HEK293 (cell line): Measurements from ENCODE around the gene MYCN.

Experiments used
- CTCF ChIA-PET: fragments of 350-600 bp; formaldehyde crosslinking; extraction: SDS; loops from one replicate; lab custom pipeline; 2021; ENCODE audit warnings: antibody characterized with exemption; lab: Yijun Ruan, JAX
- POLR2A ChIA-PET: fragments of 300-600 bp; formaldehyde crosslinking; extraction: SDS; loops from one replicate; lab custom pipeline; 2020; ENCODE audit warnings: antibody characterized with exemption, inconsistent platforms; lab: Yijun Ruan, JAX
- H3K27ac ChIP-seq: fragments of 200-500 bp; sonication (Bioruptor generic); 2 replicates; pipeline ENCODE4 v1.5.1; 2014; ENCODE audit warnings: low read depth, low read length, control low read depth, inconsistent platforms; ENCODE audit errors: extremely low read depth
- H3K36me3 ChIP-seq, 2 experiments: fragments of 200-500 bp in 1 of 2; sonication (Bioruptor generic) in 1 of 2; 1 replicate in 1 of 2; 2 replicates in 1 of 2; pipeline ENCODE4 v1.5.1; 2014 to 2017; ENCODE audit warnings: inconsistent platforms in 2 of 2, low read length in 2 of 2; ENCODE audit not compliant: control insufficient read depth in 2 of 2, insufficient read depth in 1 of 2
- H3K4me1 ChIP-seq: fragments of 200-500 bp; sonication (Bioruptor generic); 2 replicates; pipeline ENCODE4 v1.5.1; 2014; ENCODE audit warnings: mild to moderate bottlenecking, low read length, inconsistent platforms; ENCODE audit not compliant: control insufficient read depth, insufficient read depth
- H3K4me3 ChIP-seq: 2 replicates; pipeline ENCODE4 v1.5.1; 2011; ENCODE audit warnings: low read depth, mild to moderate bottlenecking, control low read depth, low read length, moderate library complexity
- H3K9me3 ChIP-seq: fragments of 200-500 bp; sonication (Bioruptor generic); 2 replicates; pipeline ENCODE4 v1.5.1; 2014; ENCODE audit warnings: low read depth, low read length, inconsistent platforms; ENCODE audit not compliant: control insufficient read depth, insufficient read depth
- ZBTB20 ChIP-seq: fragments of 450-650 bp; formaldehyde crosslinking; IDR thresholded peaks from 2 replicates; pipeline ENCODE4 v1.5.1; 2016; ENCODE audit warnings: missing biosample characterization, missing genetic modification characterization
- ZFHX2 ChIP-seq: fragments of 450-650 bp; formaldehyde crosslinking; conservative IDR thresholded peaks from 2 replicates; pipeline ENCODE4 v1.5.1; 2016; ENCODE audit warnings: missing biosample characterization, missing genetic modification characterization
- ZNF155 ChIP-seq: fragments of 450-650 bp; formaldehyde crosslinking; IDR thresholded peaks from 2 replicates; pipeline ENCODE4 v1.5.1; 2016; ENCODE audit warnings: missing biosample characterization, missing genetic modification characterization
- ZNF157 ChIP-seq: fragments of 450-650 bp; formaldehyde crosslinking; IDR thresholded peaks from 2 replicates; pipeline ENCODE4 v1.5.1; 2016; ENCODE audit warnings: missing biosample characterization, missing genetic modification characterization
- ZNF214 ChIP-seq: fragments of 450-650 bp; formaldehyde crosslinking; IDR thresholded peaks from 2 replicates; pipeline ENCODE4 v1.5.1; 2017; ENCODE audit warnings: missing biosample characterization, mild to moderate bottlenecking, missing genetic modification characterization, borderline replicate concordance
- ZNF221 ChIP-seq: fragments of 450-650 bp; formaldehyde crosslinking; IDR thresholded peaks from 2 replicates; pipeline ENCODE4 v1.5.1; 2017; ENCODE audit warnings: missing biosample characterization, missing genetic modification characterization, borderline replicate concordance
- ZNF302 ChIP-seq: fragments of 450-650 bp; formaldehyde crosslinking; IDR thresholded peaks from 2 replicates; pipeline ENCODE4 v1.5.1; 2016; ENCODE audit warnings: missing biosample characterization, missing genetic modification characterization, low read depth
- ZNF335 ChIP-seq: fragments of 450-650 bp; formaldehyde crosslinking; conservative IDR thresholded peaks from 2 replicates; pipeline ENCODE4 v1.5.1; 2016; ENCODE audit warnings: missing biosample characterization, missing genetic modification characterization
- ZNF394 ChIP-seq: fragments of 450-650 bp; formaldehyde crosslinking; IDR thresholded peaks from 2 replicates; pipeline ENCODE4 v1.5.1; 2016; ENCODE audit warnings: missing biosample characterization, missing genetic modification characterization, mild to moderate bottlenecking, moderate library complexity, borderline replicate concordance
- ZNF558 ChIP-seq: fragments of 450-650 bp; formaldehyde crosslinking; IDR thresholded peaks from 2 replicates; pipeline ENCODE4 v1.5.1; 2016; ENCODE audit warnings: missing biosample characterization, missing genetic modification characterization
- ZNF658 ChIP-seq: fragments of 450-650 bp; formaldehyde crosslinking; IDR thresholded peaks from 2 replicates; pipeline ENCODE4; 2016; ENCODE audit warnings: missing biosample characterization, missing genetic modification characterization
- ZNF707 ChIP-seq: fragments of 450-650 bp; formaldehyde crosslinking; IDR thresholded peaks from 2 replicates; pipeline ENCODE4 v1.5.1; 2016; ENCODE audit warnings: missing biosample characterization, missing genetic modification characterization
- ZNF76 ChIP-seq: fragments of 450-650 bp; formaldehyde crosslinking; IDR thresholded peaks from 2 replicates; pipeline ENCODE4; 2016; ENCODE audit warnings: low read depth, missing biosample characterization, missing genetic modification characterization, borderline replicate concordance
- TF ChIP-seq, protein P1 (sequence below): fragments of 450-650 bp; formaldehyde crosslinking; IDR thresholded peaks from 2 replicates; pipeline ENCODE4 v1.5.1; 2016; ENCODE audit warnings: missing biosample characterization, missing genetic modification characterization
- TF ChIP-seq, protein P2 (sequence below): fragments of 450-650 bp; IDR thresholded peaks from 2 replicates; pipeline ENCODE4 v1.5.1; 2018; ENCODE audit warnings: missing biosample characterization, mild to moderate bottlenecking, missing genetic modification characterization
- TF ChIP-seq, protein P3 (sequence below): fragments of 450-650 bp; formaldehyde crosslinking; IDR thresholded peaks from 2 replicates; pipeline ENCODE4 v1.5.1; 2017; ENCODE audit warnings: missing biosample characterization, mild to moderate bottlenecking, missing genetic modification characterization, moderate library complexity
- TF ChIP-seq, protein P4 (sequence below): fragments of 450-650 bp; formaldehyde crosslinking; IDR thresholded peaks from 2 replicates; pipeline ENCODE4 v1.5.1; 2016; ENCODE audit warnings: missing biosample characterization, missing genetic modification characterization
- TF ChIP-seq, protein P5 (sequence below): fragments of 450-650 bp; formaldehyde crosslinking; IDR thresholded peaks from 2 replicates; pipeline ENCODE4 v1.5.1; 2016; ENCODE audit warnings: missing biosample characterization, missing genetic modification characterization
- TF ChIP-seq, protein P6 (sequence below): fragments of 450-650 bp; formaldehyde crosslinking; IDR thresholded peaks from 2 replicates; pipeline ENCODE4 v1.5.1; 2016; ENCODE audit warnings: missing biosample characterization, missing genetic modification characterization
- TF ChIP-seq, protein P7 (sequence below): fragments of 450-650 bp; formaldehyde crosslinking; IDR thresholded peaks from 2 replicates; pipeline ENCODE4 v1.5.1; 2016; ENCODE audit warnings: missing biosample characterization, missing genetic modification characterization

MYCN gene

DNA sequence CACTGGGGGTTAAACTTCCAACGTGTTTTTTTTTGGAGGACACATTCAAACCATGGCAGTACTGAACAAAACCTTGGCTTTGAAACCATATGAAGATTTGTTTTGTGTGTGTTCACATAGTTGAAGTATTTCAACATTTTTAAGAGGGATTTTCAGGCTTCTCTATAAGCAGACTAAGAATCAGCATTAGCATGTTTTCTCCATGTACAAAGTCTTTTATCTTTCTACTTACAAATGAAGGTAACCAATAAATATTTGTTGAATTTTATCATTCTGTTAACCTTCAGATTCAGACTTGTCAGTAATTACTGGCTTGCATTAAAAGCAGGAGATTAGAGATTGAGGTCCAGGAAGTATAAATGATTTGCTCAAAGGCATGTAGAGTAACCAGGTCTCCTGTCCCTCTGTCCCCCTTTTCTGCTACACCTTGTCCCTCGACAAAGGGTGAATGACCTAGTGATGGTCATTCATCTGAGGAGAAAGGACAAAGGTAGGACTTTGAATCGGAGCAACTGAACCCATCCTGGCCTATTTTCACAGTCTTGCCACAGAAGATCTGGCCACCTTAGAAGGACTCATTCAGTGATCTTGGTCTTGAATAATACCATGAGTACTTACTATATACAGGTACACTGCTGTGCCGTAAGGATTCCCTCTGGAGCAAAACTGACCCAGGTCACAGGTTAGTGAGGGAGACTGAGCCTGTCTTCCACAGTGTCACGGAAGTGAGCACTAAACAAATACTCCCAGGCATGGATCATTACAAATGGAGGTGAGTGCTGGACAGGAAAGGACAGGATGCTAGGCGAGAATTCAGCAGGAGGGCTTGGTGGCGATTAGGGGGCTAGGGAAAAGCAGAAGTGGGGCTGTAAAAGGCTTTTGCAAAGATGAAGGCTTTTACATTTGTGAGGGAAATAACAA is 2.2 kb upstream of the MYCN start (continued):
- TF ChIP-seq, protein P1, sequence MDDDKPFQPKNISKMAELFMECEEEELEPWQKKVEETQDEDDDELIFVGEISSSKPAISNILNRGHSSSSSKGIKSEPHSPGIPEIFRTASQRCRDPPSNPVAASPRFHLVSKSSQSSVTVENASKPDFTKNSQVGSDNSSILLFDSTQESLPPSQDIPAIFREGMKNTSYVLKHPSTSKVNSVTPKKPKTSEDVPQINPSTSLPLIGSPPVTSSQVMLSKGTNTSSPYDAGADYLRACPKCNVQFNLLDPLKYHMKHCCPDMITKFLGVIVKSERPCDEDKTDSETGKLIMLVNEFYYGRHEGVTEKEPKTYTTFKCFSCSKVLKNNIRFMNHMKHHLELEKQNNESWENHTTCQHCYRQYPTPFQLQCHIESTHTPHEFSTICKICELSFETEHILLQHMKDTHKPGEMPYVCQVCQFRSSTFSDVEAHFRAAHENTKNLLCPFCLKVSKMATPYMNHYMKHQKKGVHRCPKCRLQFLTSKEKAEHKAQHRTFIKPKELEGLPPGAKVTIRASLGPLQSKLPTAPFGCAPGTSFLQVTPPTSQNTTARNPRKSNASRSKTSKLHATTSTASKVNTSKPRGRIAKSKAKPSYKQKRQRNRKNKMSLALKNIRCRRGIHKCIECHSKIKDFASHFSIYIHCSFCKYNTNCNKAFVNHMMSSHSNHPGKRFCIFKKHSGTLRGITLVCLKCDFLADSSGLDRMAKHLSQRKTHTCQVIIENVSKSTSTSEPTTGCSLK (tag by site-specific recombination): no peak
- TF ChIP-seq ZNF155 (tag by site-specific recombination): no peak

DNA sequence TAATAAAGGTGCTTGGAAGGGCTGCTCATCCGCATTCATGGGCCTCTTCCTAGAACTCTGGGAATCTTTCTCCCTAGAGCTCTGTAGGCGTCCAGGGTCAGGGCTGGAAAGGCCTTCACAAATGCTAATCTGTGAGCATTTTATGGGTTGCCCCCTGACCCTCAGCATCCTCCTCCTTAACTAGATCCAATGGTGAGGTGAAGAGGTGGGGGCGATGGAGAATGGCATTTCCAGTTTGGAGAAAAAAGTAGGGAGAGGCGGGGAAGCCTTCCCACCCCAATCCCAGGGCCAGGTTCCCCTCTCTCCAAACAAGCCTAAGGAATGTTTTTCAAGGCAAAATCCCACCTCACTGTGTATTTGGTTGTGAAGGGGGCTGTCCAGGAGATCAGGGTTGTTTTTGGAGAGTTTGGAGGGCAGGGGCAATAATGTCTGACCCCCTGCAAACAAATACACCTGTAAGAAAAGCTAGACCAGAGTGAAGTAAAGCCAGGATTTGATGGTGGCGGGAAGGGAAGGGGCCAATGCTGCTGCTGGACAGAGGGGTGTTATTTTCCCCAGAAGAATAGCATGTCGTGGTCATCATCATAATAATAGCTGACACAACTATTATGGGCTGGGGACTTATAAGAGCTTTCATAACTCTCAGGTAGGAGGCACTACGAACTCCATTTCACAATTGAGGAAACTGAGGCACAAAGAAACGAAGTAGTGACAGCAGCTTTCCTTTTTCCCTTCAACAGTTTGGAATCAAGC is 1.4 kb upstream of the MYCN start:
- Histone ChIP-seq H3K36me3 (no peaks in the 10 kb centered on the region), H3K4me3 (no peak overlapping the region), H3K4me1 (peaks cover 8% of the 10 kb centered on the region), H3K27ac (no peak overlapping the region), H3K9me3 (no peaks in the 10 kb centered on the region)
- ChIA-PET POLR2A (interaction anchor here (1.1 to 1.6 kb wide), 4 partner anchors 18 to 486 kb away, joined by 3 to 5 read pairs (median 4); no protein-coding TSS in a partner anchor), CTCF (interaction anchor here (0.6 to 2.7 kb wide), 32 partner anchors 9 to 670 kb away, joined by 3 to 20 read pairs (median 4); no protein-coding TSS in a partner anchor)
- TF ChIP-seq ZNF221: no peak
- no peak for TF ChIP-seq ZNF76 (tag by site-specific recombination)
- TF ChIP-seq, protein P2, sequence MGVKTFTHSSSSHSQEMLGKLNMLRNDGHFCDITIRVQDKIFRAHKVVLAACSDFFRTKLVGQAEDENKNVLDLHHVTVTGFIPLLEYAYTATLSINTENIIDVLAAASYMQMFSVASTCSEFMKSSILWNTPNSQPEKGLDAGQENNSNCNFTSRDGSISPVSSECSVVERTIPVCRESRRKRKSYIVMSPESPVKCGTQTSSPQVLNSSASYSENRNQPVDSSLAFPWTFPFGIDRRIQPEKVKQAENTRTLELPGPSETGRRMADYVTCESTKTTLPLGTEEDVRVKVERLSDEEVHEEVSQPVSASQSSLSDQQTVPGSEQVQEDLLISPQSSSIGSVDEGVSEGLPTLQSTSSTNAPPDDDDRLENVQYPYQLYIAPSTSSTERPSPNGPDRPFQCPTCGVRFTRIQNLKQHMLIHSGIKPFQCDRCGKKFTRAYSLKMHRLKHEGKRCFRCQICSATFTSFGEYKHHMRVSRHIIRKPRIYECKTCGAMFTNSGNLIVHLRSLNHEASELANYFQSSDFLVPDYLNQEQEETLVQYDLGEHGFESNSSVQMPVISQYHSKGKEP (tag by site-specific recombination): no peak
- TF ChIP-seq ZBTB20 (tag by site-specific recombination): no peak
- TF ChIP-seq, protein P3, sequence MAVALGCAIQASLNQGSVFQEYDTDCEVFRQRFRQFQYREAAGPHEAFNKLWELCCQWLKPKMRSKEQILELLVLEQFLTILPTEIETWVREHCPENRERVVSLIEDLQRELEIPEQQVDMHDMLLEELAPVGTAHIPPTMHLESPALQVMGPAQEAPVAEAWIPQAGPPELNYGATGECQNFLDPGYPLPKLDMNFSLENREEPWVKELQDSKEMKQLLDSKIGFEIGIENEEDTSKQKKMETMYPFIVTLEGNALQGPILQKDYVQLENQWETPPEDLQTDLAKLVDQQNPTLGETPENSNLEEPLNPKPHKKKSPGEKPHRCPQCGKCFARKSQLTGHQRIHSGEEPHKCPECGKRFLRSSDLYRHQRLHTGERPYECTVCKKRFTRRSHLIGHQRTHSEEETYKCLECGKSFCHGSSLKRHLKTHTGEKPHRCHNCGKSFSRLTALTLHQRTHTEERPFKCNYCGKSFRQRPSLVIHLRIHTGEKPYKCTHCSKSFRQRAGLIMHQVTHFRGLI: no peak
- no peak for TF ChIP-seq ZNF558 (tag by site-specific recombination)
- no peak for TF ChIP-seq ZNF335
- no peak for TF ChIP-seq ZFHX2
- TF ChIP-seq, protein P4, sequence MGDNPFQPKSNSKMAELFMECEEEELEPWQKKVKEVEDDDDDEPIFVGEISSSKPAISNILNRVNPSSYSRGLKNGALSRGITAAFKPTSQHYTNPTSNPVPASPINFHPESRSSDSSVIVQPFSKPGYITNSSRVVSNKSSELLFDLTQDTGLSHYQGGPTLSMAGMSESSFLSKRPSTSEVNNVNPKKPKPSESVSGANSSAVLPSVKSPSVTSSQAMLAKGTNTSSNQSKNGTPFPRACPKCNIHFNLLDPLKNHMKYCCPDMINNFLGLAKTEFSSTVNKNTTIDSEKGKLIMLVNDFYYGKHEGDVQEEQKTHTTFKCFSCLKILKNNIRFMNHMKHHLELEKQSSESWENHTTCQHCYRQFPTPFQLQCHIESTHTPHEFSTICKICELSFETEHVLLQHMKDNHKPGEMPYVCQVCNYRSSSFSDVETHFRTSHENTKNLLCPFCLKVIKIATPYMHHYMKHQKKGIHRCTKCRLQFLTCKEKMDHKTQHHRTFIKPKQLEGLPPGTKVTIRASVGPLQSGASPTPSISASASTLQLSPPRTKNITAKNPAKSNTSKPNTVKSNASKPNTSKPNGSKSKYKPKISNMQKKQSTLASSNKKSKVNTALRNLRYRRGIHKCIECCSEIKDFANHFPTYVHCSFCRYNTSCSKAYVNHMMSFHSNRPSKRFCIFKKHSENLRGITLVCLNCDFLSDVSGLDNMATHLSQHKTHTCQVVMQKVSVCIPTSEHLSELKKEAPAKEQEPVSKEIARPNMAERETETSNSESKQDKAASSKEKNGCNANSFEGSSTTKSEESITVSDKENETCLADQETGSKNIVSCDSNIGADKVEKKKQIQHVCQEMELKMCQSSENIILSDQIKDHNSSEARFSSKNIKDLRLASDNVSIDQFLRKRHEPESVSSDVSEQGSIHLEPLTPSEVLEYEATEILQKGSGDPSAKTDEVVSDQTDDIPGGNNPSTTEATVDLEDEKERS (tag by site-specific recombination): no peak
- TF ChIP-seq ZNF302: no peak
- TF ChIP-seq ZNF214 (tag by site-specific recombination): no peak
- TF ChIP-seq ZNF394 (tag by site-specific recombination): no peak
- no peak for TF ChIP-seq ZNF658 (tag by site-specific recombination)
- TF ChIP-seq, protein P5, sequence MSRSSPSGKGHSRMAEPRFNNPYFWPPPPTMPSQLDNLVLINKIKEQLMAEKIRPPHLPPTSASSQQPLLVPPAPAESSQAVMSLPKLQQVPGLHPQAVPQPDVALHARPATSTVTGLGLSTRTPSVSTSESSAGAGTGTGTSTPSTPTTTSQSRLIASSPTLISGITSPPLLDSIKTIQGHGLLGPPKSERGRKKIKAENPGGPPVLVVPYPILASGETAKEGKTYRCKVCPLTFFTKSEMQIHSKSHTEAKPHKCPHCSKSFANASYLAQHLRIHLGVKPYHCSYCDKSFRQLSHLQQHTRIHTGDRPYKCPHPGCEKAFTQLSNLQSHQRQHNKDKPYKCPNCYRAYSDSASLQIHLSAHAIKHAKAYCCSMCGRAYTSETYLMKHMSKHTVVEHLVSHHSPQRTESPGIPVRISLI (tag by site-specific recombination): no peak
- TF ChIP-seq ZNF157: no peak
- TF ChIP-seq, protein P6, sequence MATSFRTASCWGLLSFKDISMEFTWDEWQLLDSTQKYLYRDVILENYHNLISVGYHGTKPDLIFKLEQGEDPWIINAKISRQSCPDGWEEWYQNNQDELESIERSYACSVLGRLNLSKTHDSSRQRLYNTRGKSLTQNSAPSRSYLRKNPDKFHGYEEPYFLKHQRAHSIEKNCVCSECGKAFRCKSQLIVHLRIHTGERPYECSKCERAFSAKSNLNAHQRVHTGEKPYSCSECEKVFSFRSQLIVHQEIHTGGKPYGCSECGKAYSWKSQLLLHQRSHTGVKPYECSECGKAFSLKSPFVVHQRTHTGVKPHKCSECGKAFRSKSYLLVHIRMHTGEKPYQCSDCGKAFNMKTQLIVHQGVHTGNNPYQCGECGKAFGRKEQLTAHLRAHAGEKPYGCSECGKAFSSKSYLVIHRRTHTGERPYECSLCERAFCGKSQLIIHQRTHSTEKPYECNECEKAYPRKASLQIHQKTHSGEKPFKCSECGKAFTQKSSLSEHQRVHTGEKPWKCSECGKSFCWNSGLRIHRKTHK (tag by site-specific recombination): no peak
- TF ChIP-seq, protein P7, sequence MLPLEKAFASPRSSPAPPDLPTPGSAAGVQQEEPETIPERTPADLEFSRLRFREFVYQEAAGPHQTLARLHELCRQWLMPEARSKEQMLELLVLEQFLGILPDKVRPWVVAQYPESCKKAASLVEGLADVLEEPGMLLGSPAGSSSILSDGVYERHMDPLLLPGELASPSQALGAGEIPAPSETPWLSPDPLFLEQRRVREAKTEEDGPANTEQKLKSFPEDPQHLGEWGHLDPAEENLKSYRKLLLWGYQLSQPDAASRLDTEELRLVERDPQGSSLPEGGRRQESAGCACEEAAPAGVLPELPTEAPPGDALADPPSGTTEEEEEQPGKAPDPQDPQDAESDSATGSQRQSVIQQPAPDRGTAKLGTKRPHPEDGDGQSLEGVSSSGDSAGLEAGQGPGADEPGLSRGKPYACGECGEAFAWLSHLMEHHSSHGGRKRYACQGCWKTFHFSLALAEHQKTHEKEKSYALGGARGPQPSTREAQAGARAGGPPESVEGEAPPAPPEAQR: no peak
- TF ChIP-seq ZNF707 (tag by site-specific recombination): no peak
